NCI-H345 (cell line): ENCODE data around the gene CDH23.
A peak's percentile ranks its signal among the peaks of the same experiment; 100 is the strongest.

Source experiments
- DNase-seq: peaks from one replicate; lab custom pipeline; 2025; lab: John Stamatoyannopoulos, UW

Gene CDH23

DNA sequence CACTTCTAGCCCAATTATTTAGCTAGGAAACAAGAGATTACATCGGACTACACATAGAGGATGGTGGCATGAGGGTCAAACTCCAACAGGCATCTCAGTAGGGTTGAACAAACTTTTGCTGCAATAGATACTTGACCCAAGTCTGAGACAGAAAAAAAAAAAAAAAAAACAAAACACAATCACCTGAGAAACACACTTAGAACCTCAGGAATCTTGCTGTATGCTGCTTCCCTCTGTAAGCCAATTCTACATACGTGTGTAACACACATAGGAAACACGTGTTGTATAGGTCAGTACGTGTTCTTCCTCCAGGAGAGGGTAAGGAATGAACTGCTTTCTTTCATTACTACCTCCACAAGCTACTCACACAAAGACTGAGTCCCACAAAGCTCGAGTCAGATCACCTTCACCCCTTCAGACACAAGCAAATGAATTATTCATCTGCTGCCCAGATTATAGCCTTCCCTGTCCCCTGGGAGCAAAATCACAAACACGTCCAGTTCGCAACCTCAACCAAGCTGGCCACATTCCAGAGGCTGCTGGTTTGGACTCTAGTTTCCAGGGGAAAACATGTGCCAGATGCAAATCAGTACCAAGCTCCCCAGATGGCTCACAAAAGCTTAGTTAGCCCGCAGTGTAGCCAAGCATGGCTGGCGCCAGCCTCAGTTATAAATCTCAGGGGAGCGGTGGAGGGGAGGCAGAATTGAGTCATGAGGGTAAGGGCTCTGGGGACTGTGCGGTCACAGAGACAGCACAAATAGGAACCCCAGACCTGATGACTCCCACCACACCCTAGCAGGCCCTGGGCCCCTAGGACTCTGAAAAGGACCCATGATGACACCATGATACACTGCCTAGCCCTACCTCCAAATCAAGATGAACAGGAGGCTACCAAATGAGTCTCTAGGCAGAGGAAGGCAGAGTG lies 439.2 kb downstream of the CDH23 start:
- DNase-seq = peak; percentile 15

DNA sequence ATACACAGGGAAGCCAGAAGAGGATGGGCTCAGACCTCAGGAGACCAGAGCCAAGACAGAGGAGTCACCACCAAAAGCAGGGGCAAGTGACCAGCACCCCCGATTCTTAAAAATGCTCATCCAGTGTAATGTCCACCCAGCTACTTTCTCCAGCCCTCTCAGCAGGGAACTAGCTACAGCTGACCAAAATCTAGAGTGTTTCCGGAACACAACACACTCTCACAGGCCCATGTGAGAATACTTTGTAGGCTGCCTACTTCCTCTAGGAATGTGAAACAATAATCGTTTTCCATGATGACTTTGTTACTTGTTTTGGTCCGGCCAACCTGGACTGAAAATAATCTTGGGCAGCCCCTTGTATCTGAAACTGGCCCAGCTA lies 439.9 kb downstream of the CDH23 start:
- no peak for DNase-seq

DNA sequence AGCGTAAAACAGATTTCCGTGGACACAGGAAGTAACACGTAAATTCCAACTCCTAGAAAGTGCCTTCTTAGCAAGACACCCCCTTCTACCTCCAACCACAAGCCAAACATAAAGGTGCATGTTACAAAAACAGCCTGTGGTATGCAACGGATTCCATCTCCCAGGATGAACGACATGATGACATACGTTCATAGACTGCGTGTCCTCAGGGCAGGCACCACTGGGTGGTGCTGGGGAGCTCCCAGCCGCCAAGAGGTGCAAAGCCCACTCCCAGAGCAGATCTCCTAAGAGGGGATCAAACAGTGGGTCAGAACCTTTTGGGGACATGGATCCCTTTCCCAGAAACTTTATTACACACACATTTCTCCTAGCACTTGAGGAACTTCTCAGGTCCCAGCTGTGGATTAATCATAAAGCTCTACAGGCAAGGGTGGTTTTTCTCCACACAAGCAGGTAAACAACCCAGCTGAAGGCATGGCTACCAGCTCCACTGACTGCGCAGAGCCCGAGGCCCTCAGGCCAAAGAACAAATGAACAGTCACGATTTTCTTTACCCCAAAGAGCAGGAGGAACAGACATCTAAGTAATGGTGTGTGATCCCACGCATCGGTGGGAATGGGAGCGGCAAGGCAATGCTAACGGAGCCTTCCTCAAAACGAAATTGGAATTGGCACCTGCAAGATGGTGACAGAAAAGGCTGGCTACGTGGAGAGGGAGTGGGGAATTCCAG lies 440.5 kb downstream of the CDH23 start:
- no peak for DNase-seq

DNA sequence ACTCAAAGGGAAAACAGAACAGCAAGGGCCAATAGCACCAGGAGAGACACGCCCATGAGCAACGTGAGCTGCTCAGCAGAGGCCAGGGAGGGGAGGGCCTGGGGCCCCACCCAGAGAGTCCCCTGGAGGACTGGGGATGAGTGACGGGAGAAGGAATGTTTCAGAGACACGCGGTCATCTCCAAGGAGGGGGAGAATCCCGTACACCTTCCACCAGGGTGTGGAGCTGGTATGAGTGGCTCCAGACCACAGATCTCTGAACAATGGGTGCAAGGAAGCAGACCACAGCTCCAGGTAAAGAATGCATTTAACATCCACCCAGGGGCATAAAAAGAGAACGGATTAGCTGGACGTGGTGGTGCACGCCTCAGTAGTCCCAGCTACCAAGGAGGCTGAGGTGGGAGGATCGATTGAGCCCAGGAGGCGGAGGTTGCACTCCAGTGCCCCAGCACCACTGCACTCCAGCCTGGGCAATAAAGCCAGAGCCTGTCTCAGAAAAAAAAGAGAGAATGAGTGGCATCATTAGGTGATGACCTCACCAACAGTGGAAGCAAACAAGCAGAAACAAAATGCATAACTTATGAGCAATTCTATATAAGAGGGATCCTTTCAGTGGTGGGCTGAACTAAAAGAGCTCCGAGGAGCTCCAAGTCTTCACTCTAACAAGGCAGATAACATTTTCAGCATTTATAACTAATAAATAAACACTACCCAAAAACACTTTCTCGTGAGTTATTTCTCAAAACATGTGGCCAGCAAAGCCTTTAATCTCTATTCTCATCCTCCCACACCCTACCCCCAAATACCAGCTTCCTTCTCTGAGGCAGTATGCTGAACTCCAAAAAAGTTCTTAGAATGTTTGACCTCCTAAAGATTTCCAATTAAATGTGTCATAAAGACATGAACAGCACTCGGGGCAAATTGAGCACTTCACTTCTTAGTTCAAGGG lies 441.8 kb downstream of the CDH23 start:
- no peak for DNase-seq

DNA sequence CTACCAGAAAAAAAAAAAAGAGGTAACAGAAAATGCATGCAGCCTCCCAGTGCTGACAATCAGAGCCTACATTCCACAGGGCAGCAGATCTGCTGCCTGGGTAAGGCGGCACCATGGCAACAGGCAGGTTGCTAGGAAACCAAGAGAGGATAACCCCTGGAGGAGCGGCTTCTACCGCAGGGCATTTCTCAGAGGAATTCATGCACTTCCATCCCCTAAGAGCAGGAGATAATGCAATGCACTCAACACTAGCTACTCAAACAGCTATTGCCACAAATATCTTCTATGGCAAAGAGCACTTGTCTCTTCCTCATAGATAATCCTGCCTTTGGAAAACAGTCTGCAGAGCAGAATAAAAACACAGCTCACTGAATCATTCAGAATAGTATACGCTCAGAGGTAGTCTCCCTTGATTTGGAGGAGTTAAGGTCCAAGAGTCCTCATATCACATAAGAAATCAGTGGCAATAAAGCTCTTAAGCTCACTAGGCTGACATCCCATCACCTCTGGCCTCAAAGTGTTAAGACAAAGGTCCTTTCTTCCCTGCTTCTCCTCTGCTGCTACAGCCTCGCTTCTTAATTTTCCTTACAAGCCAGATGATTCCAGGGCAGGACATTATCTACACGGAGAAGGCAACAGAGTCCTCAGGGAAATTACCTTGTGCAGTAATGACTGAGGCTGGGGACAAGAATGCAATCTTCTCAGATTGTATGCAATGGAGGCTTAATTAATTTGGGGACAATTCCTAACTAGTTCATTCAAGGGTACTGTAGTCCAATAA lies 443.6 kb downstream of the CDH23 start:
- peak; percentile 75 for DNase-seq

DNA sequence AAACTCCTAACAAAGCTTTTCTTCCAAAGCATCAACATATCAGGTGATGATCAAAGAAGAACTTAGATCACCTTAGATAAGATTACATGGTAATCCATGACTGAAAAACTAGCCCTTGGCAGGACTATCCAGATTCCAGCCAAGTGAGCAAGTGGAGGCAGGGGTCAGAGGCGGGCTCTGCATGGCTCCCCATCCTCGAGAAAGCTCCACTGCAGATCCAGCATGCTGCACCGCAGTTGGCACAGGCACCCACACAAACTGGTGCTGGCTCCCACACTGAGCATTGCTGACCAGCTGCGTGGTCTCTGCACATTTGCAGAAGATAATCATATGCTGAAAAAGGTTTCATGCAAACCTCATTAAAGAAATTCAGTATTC lies 444.2 kb downstream of the CDH23 start:
- no peak for DNase-seq

DNA sequence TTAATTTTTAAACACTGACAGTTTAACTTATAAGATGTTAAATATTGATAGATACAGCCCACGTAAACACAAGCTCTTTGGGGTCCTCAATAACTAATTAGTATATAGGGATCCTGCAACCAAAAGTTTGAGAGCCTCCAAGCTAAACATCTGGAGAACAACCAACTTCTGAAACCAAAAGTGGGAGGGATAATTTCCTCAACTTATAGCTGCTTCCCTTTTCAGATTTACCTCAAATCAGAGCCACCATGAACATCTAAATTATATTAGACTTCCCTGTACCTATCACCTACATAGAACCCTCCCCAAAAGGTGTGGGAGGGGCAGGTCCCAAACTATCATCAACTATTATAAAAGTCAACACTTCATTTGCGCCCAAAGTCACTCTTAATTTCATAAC lies 445.7 kb downstream of the CDH23 start:
- no peak for DNase-seq

DNA sequence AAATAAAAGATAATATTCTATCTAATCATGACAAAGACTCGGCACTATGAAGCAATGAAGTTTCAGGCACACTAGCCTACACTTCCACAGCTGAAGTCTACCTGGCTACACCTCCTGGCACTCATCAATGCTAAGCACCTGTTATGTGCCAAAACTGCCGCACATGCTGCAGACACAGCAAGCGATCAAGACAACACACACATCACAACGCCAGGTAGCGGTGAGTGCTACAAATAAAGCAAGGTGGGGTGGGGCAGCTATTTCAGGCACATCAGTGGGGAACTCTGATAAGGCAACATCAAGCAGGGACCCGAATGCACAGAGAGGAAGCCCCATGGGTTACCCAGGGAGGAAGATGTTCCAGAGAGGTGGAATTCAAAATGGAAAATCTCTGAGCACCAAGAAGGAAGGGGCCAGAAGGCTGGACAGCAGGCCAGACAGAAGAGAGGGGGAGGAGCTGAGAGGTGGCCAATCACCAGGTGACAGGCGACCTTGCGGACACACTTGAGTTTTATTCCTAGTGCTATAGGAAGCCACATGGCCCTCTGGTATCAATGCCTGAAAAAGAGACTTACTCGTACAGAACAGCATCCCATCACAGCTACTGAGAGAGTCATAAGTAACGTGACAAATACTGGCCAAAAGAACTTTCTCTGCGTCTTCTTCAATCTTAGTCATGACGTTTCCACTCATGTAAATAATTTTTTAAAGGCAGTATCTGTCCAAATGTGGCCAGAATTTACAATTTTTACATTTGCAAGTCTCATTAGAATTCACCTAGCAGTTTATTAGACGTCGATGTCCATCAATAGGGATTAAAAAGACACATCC lies 446.4 kb downstream of the CDH23 start:
- no peak for DNase-seq

DNA sequence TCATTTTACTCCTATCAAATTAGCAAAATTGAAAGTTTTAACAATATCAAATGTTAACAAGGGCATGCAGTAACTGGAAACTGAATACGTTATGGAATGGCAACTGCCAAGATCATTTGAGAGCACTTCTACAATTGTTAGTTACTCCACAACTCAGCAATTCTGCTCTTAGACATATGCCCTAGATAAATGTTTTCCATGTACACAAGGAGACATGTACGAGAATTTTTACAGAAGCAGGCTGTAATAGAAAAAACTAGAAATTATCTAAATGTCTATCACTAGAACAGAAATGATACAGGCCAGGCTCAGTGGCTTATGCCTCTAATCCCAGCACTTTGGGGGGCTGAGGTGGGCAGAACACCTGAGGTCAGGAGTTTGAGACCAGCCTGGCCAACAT lies 447.4 kb downstream of the CDH23 start:
- no peak for DNase-seq

DNA sequence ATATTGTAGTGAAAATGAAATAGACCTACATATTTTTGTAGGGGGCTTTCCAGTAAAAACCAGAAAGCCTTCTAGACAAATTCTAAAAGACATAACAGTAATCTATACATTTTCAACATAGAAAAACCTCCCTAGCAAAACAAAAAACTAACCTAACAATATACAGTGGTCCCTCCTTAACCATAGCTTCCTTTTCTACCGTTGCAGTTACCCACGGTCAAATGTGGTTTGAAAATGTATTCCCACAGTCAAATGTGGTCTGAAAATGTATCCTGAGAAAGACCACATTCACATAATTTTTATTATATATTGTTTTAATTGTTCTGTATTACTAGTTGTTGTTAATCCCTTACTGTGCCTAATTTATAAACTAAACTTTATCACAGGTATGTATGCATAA lies 448.0 kb downstream of the CDH23 start:
- DNase-seq = no peak

DNA sequence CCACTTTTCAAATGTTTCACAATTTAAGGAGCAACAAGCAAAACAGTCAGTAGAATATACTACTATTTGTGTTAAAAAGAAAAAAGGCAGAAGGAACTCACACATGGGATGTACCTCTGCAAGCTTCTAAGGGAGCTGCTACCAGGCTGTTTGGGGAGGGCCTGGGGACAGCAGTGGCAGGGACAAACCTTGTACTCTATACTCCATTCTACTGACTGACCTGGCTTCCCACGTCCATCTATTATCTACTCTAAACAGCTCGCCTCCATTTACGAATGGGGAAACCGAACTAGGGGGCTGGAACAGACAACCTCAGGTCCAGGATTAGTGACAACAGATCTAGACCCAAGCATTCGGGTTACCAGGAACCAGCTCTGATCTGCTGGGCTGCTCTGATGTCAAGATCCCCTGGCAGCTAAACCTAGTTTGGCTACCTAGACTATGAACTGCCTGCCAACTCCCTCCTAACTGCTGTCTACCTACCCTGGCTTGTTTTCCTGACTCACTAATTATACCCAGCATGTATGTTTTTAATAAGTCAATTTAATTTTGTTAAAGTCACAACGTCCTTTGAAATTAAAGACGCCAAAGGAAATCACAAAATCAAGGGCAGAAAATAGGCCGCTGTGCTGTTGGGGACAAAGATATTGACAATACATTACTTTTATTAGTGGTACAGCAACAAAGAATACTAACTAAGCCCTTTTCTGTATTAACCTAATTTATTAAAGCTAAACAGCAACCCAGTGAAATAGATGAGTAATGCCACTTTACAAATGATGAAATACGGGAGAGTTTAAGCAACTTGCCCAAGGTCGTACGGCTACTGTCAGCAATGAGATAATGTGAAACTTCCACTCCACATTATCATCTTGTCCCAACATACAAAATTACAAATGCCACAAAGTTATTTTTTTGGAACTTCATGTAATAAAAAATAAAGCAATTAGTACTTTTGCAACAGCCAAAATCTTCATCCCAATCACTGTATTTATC lies 449.0 kb downstream of the CDH23 start:
- DNase-seq = no peak

DNA sequence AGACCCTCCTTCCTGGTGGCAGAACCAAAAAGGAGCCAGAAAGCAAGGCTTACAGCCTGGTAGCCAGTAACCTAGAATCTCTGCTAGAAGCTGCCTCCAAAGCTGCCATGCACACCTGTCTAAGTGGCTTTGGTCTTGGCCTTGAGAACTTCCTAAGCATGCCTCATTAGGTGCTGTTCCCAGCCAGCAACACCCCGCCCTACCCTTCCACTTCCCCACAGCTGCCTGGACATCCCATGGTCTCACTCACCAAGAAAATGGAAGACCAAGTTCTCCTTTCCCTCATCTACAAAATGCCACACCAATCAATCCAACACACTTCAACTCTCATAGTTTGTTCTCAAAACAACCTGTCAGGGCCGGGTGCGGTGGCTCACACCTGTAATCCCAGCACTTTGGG lies 450.1 kb downstream of the CDH23 start:
- DNase-seq = no peak

DNA sequence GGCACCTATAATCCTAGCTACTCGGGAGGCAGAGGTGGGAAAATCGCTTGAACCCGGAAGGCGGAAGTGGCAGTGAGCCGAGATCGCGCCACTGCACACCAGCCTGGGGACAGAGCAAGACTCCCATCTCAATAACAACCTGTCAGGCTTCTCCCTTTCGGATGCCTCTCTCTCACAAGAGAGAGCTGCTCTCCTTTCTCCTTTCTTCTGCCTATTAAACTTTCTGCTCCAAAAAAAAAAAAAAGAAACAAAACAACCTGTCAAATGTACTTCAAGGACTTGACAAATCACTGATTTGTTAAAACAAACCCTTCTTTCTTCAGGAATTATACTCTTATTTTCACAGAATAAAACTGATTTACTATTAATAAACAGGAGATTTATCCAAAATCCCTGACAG lies 450.7 kb downstream of the CDH23 start:
- no peak for DNase-seq

DNA sequence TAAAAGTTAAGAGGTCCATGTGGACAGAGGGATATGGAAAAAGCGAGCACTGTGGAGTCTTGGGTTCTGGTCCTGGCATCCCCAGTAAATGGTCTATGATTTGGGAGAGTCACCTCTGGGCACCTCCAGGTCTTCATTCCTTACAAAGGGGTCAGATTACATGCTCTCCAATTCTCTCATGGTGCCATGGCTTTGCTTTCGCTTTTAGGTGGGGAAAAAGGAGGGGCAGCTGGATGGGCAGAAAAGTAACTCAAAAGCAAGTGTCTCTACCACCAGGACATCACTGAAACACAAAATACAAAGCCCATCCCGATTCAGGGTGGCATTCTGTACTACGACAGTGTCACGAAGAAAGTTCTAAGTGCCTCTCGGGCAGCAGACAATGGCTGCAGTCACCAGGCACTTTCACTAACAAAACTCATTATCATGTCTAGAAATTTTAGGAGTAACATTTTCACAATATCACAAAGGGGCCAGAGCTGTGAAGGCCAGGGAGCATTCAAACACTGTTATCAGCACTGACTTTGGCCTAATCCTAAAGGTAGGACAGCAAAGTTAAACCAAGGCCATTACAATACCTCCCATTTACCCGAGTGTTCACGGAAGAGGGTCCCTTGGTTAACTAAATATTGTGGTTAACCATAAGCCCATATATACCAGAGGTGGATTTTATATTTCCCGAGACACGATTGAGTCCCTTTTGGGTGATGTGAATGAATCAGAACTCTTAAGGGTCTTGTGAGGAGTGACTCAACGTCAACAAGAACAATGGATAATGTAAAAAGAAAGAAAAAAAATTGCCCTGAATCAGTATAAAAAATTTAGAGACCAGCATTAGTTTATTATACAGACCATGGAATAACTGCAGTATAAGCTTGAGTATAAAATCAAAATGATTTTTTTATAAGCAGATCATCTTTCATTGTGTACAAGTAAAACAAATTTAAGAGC lies 451.9 kb downstream of the CDH23 start:
- no peak for DNase-seq

DNA sequence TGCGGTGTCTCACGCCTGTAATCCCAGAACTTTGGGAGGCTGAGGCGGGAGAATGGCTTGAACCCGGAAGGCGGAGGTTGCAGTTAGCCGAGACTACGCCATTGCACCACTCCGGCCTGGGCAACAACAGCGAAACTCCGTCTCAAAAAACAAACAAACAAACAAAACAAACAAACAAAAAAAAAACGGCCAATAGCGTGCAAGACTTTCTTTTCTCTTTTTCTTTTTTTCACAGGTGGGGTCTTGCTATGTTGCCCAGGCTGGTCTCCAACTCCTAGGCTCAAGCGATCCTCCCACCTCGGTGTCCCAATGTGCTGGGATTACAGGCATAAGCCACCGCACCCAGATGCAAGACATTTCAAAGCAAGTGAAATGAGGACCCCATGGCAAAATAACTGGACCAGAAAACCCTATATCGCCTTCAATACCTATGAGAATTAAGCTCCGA lies 452.8 kb downstream of the CDH23 start:
- no peak for DNase-seq

DNA sequence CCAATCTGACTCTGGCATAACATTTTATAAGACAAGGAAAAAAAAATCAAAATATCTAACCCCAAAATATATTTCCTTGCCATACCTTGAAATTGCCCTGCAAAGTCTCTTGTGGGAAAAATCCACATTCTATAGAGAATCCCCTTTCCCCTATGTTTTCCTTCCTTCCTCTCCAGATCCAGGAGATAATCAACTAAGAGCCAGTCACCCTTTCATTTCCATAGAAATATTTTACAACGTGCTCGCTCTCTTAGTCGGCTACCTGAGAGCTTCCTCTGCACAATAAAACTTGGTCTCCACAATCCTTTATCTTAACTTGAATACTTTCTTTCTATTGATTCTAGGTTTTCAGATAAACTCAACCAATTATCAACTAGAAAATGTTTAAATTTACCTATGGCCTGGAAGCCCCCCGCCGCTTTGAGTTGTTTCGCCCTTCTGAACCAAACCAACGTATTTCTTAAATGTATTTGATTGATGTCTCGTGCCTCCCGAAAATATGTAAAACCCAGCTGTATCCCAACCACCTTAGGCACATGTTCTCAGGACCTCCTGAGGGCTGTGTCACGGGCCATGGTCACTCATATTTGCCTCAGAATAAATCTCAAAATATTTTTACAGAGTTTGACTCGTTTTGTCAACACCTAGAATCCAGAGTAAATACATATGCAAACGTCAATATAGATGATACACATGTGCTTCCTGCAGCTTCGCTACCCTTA lies 453.5 kb downstream of the CDH23 start:
- no peak for DNase-seq

DNA sequence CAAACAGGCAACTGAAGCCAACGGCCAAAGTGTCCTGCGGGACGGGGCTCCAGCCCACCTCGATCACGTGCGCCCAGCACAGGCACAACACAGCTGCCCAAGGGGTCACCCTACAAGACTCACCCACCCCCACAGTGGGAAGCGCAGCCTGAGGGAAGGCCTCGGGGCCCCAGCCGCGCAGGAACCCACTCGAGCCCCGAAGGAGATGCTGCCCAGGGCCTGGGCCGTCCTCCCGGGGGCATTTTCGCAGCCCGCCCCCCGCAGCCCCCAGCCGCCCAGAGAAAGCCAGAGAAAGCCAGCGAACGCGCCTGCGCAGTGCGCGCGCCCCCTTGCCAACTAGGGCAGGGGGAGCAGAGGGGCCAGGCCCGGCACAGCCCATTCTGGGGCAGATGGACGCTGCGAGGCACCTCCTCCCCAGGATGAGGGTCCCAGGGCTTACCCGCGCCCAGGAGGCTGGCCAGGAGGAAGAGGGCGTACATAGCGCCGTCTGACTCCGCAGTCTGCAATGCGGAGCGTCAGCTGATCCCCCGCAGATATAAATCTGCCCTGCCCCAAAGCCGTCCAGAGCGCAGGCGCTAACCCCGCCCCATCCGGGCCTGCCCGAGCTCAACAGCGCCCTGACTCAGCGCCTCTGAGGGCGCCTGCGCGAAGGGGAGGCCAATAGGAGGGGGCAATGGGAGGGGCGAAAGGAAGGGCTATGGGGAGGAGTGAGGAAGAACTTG lies 454.2 kb downstream of the CDH23 start, which contains the start of gene PSAP:
Gene PSAP (minus strand): TSS at position 509 of the 722 bp plus-strand sequence. CDS start 30 bp downstream, at position 479.
- DNase-seq = peak; percentile 94
